Neutrophil (primary cell): ENCODE measurements around the gene INAFM1.
A peak's percentile ranks its signal among the peaks of the same experiment; 100 is the strongest.
"Not testable (repeated sequence)": the region's sequence is repeated elsewhere in the genome, so short reads cannot be mapped to it uniquely, and the experiment has no call there.

ENCODE experiments used
- H3K27ac ChIP-seq: fragments of 200-600 bp; sonication (generic); 2 replicates; pipeline ENCODE4 v1.5.1; 2016; ENCODE audit warnings: mild to moderate bottlenecking, moderate library complexity
- H3K27me3 ChIP-seq: fragments of 200-600 bp; sonication (generic); 2 replicates; pipeline ENCODE4 v1.6.0; 2016; ENCODE audit warnings: mild to moderate bottlenecking
- H3K36me3 ChIP-seq: fragments of 200-600 bp; sonication (generic); 2 replicates; pipeline ENCODE4 v1.5.1; 2017
- H3K4me1 ChIP-seq, 2 experiments: fragments of 200-600 bp in 1 of 2; sonication (generic) in 1 of 2; 1 replicate in 1 of 2; 2 replicates in 1 of 2; pipeline versions ENCODE4 v1.5.1 to v1.6.1; 2013 to 2016; ENCODE audit warnings: low read depth in 1 of 2, low read length in 1 of 2, mild to moderate bottlenecking in 1 of 2, moderate library complexity in 1 of 2; ENCODE audit not compliant: control insufficient read depth in 1 of 2, insufficient read depth in 1 of 2
- H3K4me3 ChIP-seq, 2 experiments: fragments of 200-600 bp in 1 of 2; sonication (generic) in 1 of 2; 1 replicate in 1 of 2; 2 replicates in 1 of 2; pipeline ENCODE4 v1.5.1; 2013 to 2016; ENCODE audit warnings: low read depth in 1 of 2, low read length in 1 of 2, mild to moderate bottlenecking in 1 of 2, moderate library complexity in 1 of 2
- H3K9me3 ChIP-seq: fragments of 200-600 bp; sonication (generic); 2 replicates; pipeline ENCODE4 v1.5.1; 2016
- TF ChIP-seq, protein P1 (sequence below): fragments of 200-600 bp; sonication (generic); IDR thresholded peaks from 2 replicates; pipeline ENCODE4 v1.5.1; 2016; ENCODE audit warnings: antibody characterized with exemption

The INAFM1 gene

DNA sequence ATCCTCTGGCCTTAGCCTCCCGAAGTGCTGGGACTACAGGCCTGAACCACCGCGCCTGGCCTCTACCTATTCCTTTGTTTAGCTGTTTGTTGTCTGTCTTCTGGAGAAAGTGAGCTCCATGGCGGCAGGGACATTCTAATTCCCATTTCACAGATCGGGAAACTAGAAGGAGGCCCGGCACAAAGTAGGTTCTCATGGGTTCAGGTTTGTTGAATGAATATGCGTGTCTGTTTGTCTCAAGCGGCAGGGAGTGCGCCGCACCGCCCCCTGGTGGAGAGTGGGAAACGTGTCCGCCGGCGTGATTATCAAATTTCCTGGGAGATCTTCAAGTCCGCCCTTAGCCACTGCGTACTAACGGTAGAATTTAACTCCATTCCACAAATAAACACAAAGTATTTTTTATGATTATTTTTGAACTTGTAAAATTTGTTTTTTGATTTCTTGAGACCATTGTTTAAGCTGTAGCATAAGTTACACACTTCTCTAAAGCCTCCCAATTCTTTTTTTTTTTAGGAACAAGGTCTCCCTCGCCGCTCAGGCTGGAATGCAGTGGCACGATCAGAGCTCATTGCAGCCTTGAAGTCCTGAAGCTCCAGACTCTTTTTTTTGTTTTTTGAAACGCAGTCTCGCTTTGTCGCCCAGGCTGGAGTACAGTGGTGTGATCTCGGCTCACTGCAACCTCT lies 27.2 kb upstream of the INAFM1 start:
- H3K4me1 ChIP-seq, result peaks cover 20 to 29% of the 10 kb centered on the region in 2 experiments
- no peak overlapping the region for H3K27ac ChIP-seq
- no peaks in the 10 kb centered on the region for H3K9me3 ChIP-seq
- TF ChIP-seq, protein P1, sequence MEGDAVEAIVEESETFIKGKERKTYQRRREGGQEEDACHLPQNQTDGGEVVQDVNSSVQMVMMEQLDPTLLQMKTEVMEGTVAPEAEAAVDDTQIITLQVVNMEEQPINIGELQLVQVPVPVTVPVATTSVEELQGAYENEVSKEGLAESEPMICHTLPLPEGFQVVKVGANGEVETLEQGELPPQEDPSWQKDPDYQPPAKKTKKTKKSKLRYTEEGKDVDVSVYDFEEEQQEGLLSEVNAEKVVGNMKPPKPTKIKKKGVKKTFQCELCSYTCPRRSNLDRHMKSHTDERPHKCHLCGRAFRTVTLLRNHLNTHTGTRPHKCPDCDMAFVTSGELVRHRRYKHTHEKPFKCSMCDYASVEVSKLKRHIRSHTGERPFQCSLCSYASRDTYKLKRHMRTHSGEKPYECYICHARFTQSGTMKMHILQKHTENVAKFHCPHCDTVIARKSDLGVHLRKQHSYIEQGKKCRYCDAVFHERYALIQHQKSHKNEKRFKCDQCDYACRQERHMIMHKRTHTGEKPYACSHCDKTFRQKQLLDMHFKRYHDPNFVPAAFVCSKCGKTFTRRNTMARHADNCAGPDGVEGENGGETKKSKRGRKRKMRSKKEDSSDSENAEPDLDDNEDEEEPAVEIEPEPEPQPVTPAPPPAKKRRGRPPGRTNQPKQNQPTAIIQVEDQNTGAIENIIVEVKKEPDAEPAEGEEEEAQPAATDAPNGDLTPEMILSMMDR, result peak; percentile 90
- no peaks in the 10 kb centered on the region for H3K36me3 ChIP-seq
- H3K27me3 ChIP-seq, result peaks cover 31% of the 10 kb centered on the region
- H3K4me3 ChIP-seq, result no peak overlapping the region

DNA sequence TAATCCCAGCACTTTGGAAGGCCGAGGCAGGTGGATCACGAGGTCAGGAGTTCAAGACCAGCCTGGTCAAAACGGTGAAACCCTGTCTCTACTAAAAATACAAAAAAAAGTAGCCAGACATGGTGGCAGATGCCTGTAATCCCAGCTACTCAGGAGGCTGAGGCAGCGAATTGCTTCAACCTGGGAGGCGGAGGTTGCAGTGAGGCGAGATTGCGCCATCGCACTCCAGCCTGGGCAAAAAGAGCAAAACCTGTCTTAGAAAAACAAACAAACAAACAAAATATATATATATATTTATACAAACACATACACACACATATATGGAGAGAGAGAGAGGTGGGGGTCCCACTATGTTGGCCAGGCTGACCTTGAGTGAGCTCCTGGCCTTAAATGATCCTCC lies 21.7 kb upstream of the INAFM1 start:
- Histone ChIP-seq H3K27ac (peak overlapping the region; percentile 26), H3K4me1 (peaks cover 11 to 17% of the 10 kb centered on the region in 2 experiments)
- H3K27me3 ChIP-seq, H3K36me3 ChIP-seq, H3K9me3 ChIP-seq, H3K4me3 ChIP-seq: not testable (repeated sequence)

DNA sequence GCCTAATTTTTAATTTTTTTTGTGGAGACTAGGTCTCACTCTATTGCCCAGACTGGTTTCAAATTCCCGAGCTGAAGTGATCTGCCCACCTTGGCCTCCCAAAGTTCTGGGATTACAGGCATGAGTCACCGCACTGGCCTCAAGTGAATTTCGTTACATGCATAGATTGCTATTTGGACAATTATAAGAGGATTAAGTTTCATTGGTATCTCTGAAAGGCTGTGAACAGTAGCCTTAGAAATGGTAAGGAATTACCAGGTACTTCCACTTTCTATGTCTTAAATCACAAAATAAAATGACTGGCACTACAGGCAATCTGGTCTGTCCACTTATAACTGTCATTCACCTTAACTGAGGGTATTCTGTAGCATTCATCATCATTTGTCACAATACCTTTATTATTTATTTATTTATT lies 21.2 kb upstream of the INAFM1 start:
- Histone ChIP-seq H3K4me1 (peaks cover 14 to 22% of the 10 kb centered on the region in 2 experiments), H3K27ac (peak overlapping the region; percentile 26), H3K36me3 (peaks cover 3% of the 10 kb centered on the region), H3K27me3 (peaks cover 6% of the 10 kb centered on the region), H3K4me3 (no peak overlapping the region), H3K9me3 (no peaks in the 10 kb centered on the region)
- TF ChIP-seq, protein P1, result no peak

DNA sequence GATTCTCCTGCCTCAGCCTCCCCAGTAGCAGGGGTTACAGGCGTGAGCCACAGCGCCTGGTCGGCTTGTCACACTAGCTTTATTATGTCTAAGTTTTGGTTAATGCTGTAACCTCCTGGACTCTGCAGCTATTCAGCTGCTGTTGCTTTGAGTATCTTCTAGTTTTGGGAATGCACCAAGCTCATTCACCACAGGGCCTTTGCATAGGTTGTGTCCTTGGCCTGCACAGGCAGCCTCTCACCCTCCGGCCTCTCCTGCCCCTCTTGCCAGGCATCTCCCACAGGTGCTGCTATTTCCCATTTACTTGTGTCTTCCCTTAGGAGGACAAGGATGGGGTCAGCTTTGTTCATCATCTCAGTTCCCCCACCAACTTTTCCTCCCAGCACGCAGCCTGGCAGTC lies 20.7 kb upstream of the INAFM1 start:
- H3K9me3 ChIP-seq, result no peaks in the 10 kb centered on the region
- no peak overlapping the region for H3K4me3 ChIP-seq
- H3K27me3 ChIP-seq, result peaks cover 6% of the 10 kb centered on the region
- TF ChIP-seq, protein P1, result no peak
- peaks cover 14 to 26% of the 10 kb centered on the region in 2 experiments for H3K4me1 ChIP-seq
- peaks cover 8% of the 10 kb centered on the region for H3K36me3 ChIP-seq
- peak overlapping the region; percentile 26 for H3K27ac ChIP-seq

DNA sequence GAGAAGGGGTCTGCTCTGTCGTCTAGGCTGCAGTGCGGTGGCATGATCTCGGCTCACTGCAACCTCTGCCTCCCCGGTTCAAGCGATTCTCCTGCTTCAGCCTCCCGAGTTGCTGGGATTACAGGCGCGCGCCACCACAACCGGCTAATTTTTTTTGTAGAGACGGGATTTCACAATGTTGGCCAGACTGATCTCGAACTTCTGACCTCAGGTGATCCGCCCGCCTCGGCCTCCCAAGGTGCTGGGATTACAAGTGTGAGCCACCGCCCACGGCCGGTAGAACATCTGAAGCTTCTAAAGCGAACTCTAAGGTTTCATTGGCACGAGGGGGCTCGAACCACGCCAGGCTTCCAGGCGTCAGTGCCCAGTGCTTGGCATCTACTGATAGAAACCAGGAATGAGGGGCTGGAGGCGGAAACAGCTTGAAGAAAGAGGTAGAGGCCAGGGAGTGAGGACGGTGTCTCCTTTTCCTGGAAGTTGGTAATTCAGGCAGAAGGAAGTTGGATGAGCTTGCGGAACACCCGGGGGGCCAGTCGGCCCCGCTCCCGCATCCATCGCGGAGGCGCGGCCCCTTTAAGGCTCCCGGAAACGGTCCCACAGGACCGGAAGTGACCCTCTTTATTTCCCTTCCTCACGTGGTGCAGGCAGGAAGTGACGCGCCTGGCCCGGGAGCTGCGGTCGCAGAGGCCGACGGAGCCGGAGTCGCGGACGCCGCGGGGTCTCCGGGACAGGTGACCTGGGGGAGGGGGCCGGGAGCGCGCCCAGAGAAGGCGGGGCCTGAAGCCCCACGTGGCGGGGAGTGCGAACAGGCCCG lies 18.6 kb upstream of the INAFM1 start, which contains the start of gene CCDC9:
TSS of gene CCDC9 (plus strand) at position 647 of the 814 bp plus-strand sequence. CDS start 1,876 bp downstream, outside the sequence.
- TF ChIP-seq, protein P1, result peak; percentile 19
- peaks cover 14 to 27% of the 10 kb centered on the region in 2 experiments for H3K4me1 ChIP-seq
- H3K27me3 ChIP-seq, result peaks cover under 1% of the 10 kb centered on the region

More for the DNA sequence above, 18.6 kb upstream of the INAFM1 start, which contains the start of gene CCDC9:
- Histone ChIP-seq H3K36me3 (peaks cover 29% of the 10 kb centered on the region), H3K9me3 (no peaks in the 10 kb centered on the region), H3K27ac (peak within 1 kb of the TSS; percentile 89), H3K4me3 (peak within 1 kb of the TSS; percentile 67 to 71)
